Nephron (organoid): Measurements from ENCODE around the gene BPIFA1.

Experiments
- H3K27ac Mint-ChIP-seq, 3 experiments: 2 replicates each; pipeline ENCODE4 v1.8.0; 2020; ENCODE audit warnings: mixed read lengths in 3 of 3, mild to moderate bottlenecking in 2 of 3, moderate library complexity in 1 of 3
- H3K27me3 Mint-ChIP-seq: 2 replicates; pipeline ENCODE4 v1.8.0; 2021; ENCODE audit warnings: low read depth, mild to moderate bottlenecking, moderate library complexity, mixed read lengths
- H3K36me3 Mint-ChIP-seq: 2 replicates; pipeline ENCODE4 v1.8.0; 2020; ENCODE audit warnings: low read depth, mixed read lengths
- H3K4me1 Mint-ChIP-seq: 2 replicates; pipeline ENCODE4 v1.8.0; 2020; ENCODE audit warnings: mixed read lengths
- H3K4me3 Mint-ChIP-seq, 3 experiments: 2 replicates each; pipeline ENCODE4 v1.8.0; 2020; ENCODE audit warnings: mild to moderate bottlenecking in 3 of 3, mixed read lengths in 3 of 3, moderate library complexity in 2 of 3
- H3K9me3 Mint-ChIP-seq: 2 replicates; pipeline ENCODE4 v1.8.0; 2020; ENCODE audit warnings: mixed read lengths
- TF ChIP-seq, protein P1 (sequence below), 3 experiments: fragments of 200-600 bp; sonication (generic); IDR thresholded peaks; one replicate each; pipeline ENCODE4 v1.5.0; 2021; ENCODE audit warnings: antibody characterized with exemption in 3 of 3; ENCODE audit not compliant: unreplicated experiment in 3 of 3

BPIFA1 gene

GRCh38 chr20:33234050-33234449 is 1.7 kb upstream of the BPIFA1 start:
- Mint-ChIP-seq H3K27ac (no peak overlapping the region), H3K36me3 (no peaks in the 10 kb centered on the region), H3K4me3 (no peak overlapping the region), H3K9me3 (no peaks in the 10 kb centered on the region), H3K27me3 (peaks cover 64% of the 10 kb centered on the region), H3K4me1 (no peaks in the 10 kb centered on the region)
- TF ChIP-seq, protein P1, sequence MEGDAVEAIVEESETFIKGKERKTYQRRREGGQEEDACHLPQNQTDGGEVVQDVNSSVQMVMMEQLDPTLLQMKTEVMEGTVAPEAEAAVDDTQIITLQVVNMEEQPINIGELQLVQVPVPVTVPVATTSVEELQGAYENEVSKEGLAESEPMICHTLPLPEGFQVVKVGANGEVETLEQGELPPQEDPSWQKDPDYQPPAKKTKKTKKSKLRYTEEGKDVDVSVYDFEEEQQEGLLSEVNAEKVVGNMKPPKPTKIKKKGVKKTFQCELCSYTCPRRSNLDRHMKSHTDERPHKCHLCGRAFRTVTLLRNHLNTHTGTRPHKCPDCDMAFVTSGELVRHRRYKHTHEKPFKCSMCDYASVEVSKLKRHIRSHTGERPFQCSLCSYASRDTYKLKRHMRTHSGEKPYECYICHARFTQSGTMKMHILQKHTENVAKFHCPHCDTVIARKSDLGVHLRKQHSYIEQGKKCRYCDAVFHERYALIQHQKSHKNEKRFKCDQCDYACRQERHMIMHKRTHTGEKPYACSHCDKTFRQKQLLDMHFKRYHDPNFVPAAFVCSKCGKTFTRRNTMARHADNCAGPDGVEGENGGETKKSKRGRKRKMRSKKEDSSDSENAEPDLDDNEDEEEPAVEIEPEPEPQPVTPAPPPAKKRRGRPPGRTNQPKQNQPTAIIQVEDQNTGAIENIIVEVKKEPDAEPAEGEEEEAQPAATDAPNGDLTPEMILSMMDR (IDR thresholded peaks at IDR 0.05; ENCODE audit: unreplicated experiment in 3 of 3) = no peak

GRCh38 chr20:33236351-33236750 is 555 bp downstream of the BPIFA1 start:
- peaks cover 50% of the 10 kb centered on the region for H3K27me3 Mint-ChIP-seq
- no peaks in the 10 kb centered on the region for H3K4me1 Mint-ChIP-seq
- H3K27ac Mint-ChIP-seq = no peak overlapping the region
- no peaks in the 10 kb centered on the region for H3K36me3 Mint-ChIP-seq
- no peaks in the 10 kb centered on the region for H3K9me3 Mint-ChIP-seq
- TF ChIP-seq, protein P1 (IDR thresholded peaks at IDR 0.05; ENCODE audit: unreplicated experiment in 3 of 3) = no peak
- no peak overlapping the region for H3K4me3 Mint-ChIP-seq

- H3K27ac Mint-ChIP-seq = no peak overlapping the region
- H3K9me3 Mint-ChIP-seq = no peaks in the 10 kb centered on the region
- H3K4me1 Mint-ChIP-seq = no peaks in the 10 kb centered on the region
- TF ChIP-seq, protein P1 (IDR thresholded peaks at IDR 0.05; ENCODE audit: unreplicated experiment in 3 of 3) = no peak
- H3K27me3 Mint-ChIP-seq = peaks cover 37% of the 10 kb centered on the region
- H3K4me3 Mint-ChIP-seq = no peak overlapping the region
- no peaks in the 10 kb centered on the region for H3K36me3 Mint-ChIP-seq
Measured at GRCh38 chr20:33237989-33238388, 2.2 kb downstream of the BPIFA1 start.

DNA sequence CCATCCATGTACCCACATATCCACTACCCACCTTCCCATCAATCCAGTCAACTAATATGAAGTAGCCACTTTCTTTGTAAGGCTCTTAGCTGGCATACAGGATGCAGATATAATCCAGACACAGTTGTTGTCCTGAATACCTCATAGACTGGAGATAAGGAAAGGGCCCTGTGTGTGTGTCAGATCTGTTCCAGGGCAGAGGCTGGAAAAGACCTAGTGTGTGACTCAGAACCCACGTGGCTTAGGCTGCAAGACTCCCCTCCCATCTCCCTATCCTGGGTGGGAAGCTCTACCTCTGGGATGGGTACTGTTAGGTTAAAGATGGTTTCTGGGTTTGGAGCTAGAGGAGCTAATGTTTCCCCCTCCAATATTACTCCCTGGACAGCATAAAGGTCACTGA is 3.6 kb downstream of the BPIFA1 start:
- Mint-ChIP-seq H3K36me3 (no peaks in the 10 kb centered on the region), H3K9me3 (no peaks in the 10 kb centered on the region), H3K27ac (no peak overlapping the region), H3K27me3 (peaks cover 37% of the 10 kb centered on the region), H3K4me3 (no peak overlapping the region), H3K4me1 (no peaks in the 10 kb centered on the region)
- TF ChIP-seq, protein P1 (IDR thresholded peaks at IDR 0.05; ENCODE audit: unreplicated experiment in 3 of 3) = no peak

DNA sequence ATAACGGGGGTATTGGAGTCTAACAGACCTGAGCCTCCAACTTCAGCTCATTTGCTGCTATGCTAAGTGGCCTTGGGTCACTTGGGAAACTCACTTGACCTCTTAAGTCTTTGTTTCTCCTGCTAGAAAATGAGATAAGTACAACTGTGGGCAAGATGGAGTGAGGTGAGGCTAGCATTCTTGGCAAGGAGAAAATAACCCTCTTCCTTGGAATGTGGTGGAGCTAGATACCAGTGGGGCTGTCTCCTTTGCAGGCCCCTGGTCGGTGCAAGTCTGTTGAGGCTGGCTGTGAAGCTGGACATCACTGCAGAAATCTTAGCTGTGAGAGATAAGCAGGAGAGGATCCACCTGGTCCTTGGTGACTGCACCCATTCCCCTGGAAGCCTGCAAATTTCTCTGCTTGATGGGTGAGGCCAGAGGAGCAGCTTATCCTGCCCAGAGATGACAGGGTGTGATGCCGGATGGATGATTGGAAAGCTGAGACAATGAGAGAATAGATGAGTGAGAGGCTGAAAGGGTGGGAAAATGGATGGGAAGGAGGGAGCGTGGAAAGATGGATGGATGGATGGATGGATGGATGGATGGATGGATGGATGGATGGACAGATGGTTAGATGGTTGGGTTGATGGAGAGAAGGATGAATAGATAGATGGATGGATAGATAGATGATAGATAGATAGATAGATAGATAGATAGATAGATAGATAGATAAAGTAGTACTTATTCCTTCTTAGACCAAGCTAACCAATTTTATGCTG is 4.4 kb downstream of the BPIFA1 start:
- Mint-ChIP-seq H3K27me3 (peaks cover 34% of the 10 kb centered on the region), H3K9me3 (no peaks in the 10 kb centered on the region), H3K4me3 (no peak overlapping the region), H3K27ac (no peak overlapping the region), H3K4me1 (no peaks in the 10 kb centered on the region), H3K36me3 (no peaks in the 10 kb centered on the region)
- TF ChIP-seq, protein P1 (IDR thresholded peaks at IDR 0.05; ENCODE audit: unreplicated experiment in 3 of 3) = no peak

DNA sequence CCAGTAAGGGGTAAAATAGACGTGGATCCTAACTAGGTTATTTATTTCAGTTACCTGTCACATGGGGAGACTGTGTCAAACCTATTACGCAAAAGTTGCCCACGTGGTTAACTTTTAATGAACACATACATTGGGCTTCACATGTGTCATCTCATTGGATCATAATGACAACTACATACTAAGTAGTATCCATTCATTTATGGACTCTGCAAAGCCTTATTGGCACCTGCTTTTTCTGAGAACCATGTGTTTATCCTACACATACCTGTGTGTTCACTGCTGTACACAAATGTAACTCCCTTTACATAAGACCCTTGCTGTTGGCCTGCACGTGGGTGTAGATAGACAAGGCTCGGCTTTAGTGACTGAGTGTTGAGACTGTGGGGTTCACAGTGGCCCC is 5.1 kb downstream of the BPIFA1 start:
- H3K4me3 Mint-ChIP-seq = no peak overlapping the region
- H3K4me1 Mint-ChIP-seq = no peaks in the 10 kb centered on the region
- no peaks in the 10 kb centered on the region for H3K36me3 Mint-ChIP-seq
- H3K9me3 Mint-ChIP-seq = no peaks in the 10 kb centered on the region
- TF ChIP-seq, protein P1 (IDR thresholded peaks at IDR 0.05; ENCODE audit: unreplicated experiment in 3 of 3) = no peak
- peaks cover 26% of the 10 kb centered on the region for H3K27me3 Mint-ChIP-seq
- no peak overlapping the region for H3K27ac Mint-ChIP-seq
